IMR-90 (cell line): ENCODE results near the gene GP1BA. TPM values are rescaled to one million over a fixed set of nuclear protein-coding genes. Genes with fewer than 3 reads are reported as not detected.

Experiments
- ATAC-seq: fragments of 200-7000 bp; cut with Tn5 transposase; 2 replicates; pipeline ENCODE4 v1.9.1; 2020; ENCODE audit warnings: low read depth, mild to moderate bottlenecking, moderate library complexity
- BruUV-seq: library from RNA; stranded (reverse); fragments of 400-500 nt; replicated peaks from 2 replicates; lab custom pipeline; 2021; lab: Mats Ljungman, UMichigan
- CTCF ChIA-PET: fragments of 300-600 bp; formaldehyde crosslinking; extraction: SDS; loops from one replicate; lab custom pipeline; 2021; ENCODE audit warnings: antibody characterized with exemption; lab: Yijun Ruan, JAX
- POLR2A ChIA-PET: fragments of 300-600 bp; sonication (Branson Sonifier 250); formaldehyde crosslinking; loops from one replicate; lab custom pipeline; 2022; ENCODE audit warnings: antibody characterized with exemption; ENCODE audit not compliant: unreplicated experiment; lab: Charles Lee
- DNase-seq: peaks from one replicate; pipeline ENCODE4 v3.0.0; 2013
- H2AFZ ChIP-seq: replicated peaks from 2 replicates; pipeline ENCODE3; 2013; ENCODE audit warnings: low read length, mild to moderate bottlenecking; ENCODE audit not compliant: poor library complexity
- H2AK5ac ChIP-seq: 2 replicates; pipeline ENCODE4 v1.6.1; 2013; ENCODE audit warnings: low read depth, low read length, inconsistent platforms
- H2AK9ac ChIP-seq: replicated peaks from 2 replicates; pipeline ENCODE3; 2013; ENCODE audit warnings: mild to moderate bottlenecking, low read depth, low read length, moderate library complexity; ENCODE audit not compliant: poor library complexity
- H2BK120ac ChIP-seq: 2 replicates; pipeline ENCODE4 v1.6.1; 2013; ENCODE audit warnings: low read depth, low read length, inconsistent platforms
- H2BK15ac ChIP-seq: 3 replicates; pipeline ENCODE4 v1.6.1; 2013; ENCODE audit warnings: low read depth, low read length, inconsistent platforms
- H2BK20ac ChIP-seq: 2 replicates; pipeline ENCODE4 v1.6.1; 2013; ENCODE audit warnings: low read depth, mild to moderate bottlenecking, inconsistent platforms, low read length, moderate library complexity
- H2BK5ac ChIP-seq: 2 replicates; pipeline ENCODE4 v1.6.1; 2013; ENCODE audit warnings: mild to moderate bottlenecking, low read depth, low read length, inconsistent platforms; ENCODE audit not compliant: poor library complexity, severe bottlenecking
- H3K14ac ChIP-seq: replicated peaks from 2 replicates; pipeline ENCODE4 v1.6.1; 2013; ENCODE audit warnings: low read depth, low read length, inconsistent platforms
- H3K18ac ChIP-seq: 2 replicates; pipeline ENCODE4 v1.6.1; 2013; ENCODE audit warnings: low read depth, low read length, control low read depth
- H3K23ac ChIP-seq: 2 replicates; pipeline ENCODE4 v1.6.1; 2013; ENCODE audit warnings: low read depth, low read length, inconsistent platforms
- H3K27ac ChIP-seq: 2 replicates; pipeline ENCODE4 v1.5.1; 2013; ENCODE audit warnings: mild to moderate bottlenecking, control low read depth, low read length; ENCODE audit not compliant: insufficient read depth
- H3K27me3 ChIP-seq: 2 replicates; pipeline ENCODE4 v1.6.1; 2013; ENCODE audit warnings: low read length; ENCODE audit not compliant: control insufficient read depth, insufficient read depth
- H3K36me3 ChIP-seq: 2 replicates; pipeline ENCODE4 v1.6.1; 2013; ENCODE audit warnings: low read length, mixed read lengths; ENCODE audit not compliant: control insufficient read depth, insufficient read depth
- H3K4ac ChIP-seq: 2 replicates; pipeline ENCODE4 v1.6.1; 2013; ENCODE audit warnings: low read depth, low read length, inconsistent platforms
- H3K4me1 ChIP-seq: 2 replicates; pipeline ENCODE4 v1.6.1; 2013; ENCODE audit warnings: low read length, mixed read lengths; ENCODE audit not compliant: control insufficient read depth, insufficient read depth
- H3K4me2 ChIP-seq: 2 replicates; pipeline ENCODE4 v1.6.1; 2013; ENCODE audit warnings: low read depth, mild to moderate bottlenecking, control low read depth, low read length, moderate library complexity
- H3K4me3 ChIP-seq: 2 replicates; pipeline ENCODE4 v1.5.1; 2013; ENCODE audit warnings: low read depth, mild to moderate bottlenecking, control low read depth, low read length, moderate library complexity; ENCODE audit not compliant: insufficient read depth
- H3K56ac ChIP-seq: 2 replicates; pipeline ENCODE4 v1.6.1; 2013; ENCODE audit warnings: low read length, inconsistent platforms; ENCODE audit not compliant: insufficient read depth; ENCODE audit errors: extremely low read depth
- H3K79me1 ChIP-seq, 2 experiments: 2 replicates each; pipeline ENCODE4 v1.6.1; 2013; ENCODE audit warnings: low read length in 2 of 2, inconsistent platforms in 1 of 2, low read depth in 1 of 2
- H3K9ac ChIP-seq: 2 replicates; pipeline ENCODE4 v1.6.1; 2013; ENCODE audit warnings: low read depth, low read length, control low read depth
- H3K9me1 ChIP-seq: 2 replicates; pipeline ENCODE4 v1.6.1; 2013; ENCODE audit warnings: low read length, inconsistent platforms; ENCODE audit not compliant: insufficient read depth
- H3K9me3 ChIP-seq: 2 replicates; pipeline ENCODE4 v1.6.1; 2013; ENCODE audit warnings: low read length; ENCODE audit not compliant: control insufficient read depth, insufficient read depth
- H4K20me1 ChIP-seq: 2 replicates; pipeline ENCODE4 v1.6.1; 2013; ENCODE audit warnings: low read length, inconsistent platforms; ENCODE audit not compliant: insufficient read depth
- H4K5ac ChIP-seq: 2 replicates; pipeline ENCODE4 v1.6.1; 2013; ENCODE audit warnings: mild to moderate bottlenecking, low read depth, low read length, control low read depth
- H4K8ac ChIP-seq, 2 experiments: 2 replicates each; pipeline ENCODE4 v1.6.1; 2013; ENCODE audit warnings: low read depth in 2 of 2, low read length in 2 of 2, control low read depth in 1 of 2, inconsistent platforms in 1 of 2
- H4K91ac ChIP-seq: 2 replicates; pipeline ENCODE4 v1.6.1; 2013; ENCODE audit warnings: low read depth, low read length, inconsistent platforms; ENCODE audit not compliant: insufficient read depth
- MAZ ChIP-seq: IDR thresholded peaks from 2 replicates; pipeline ENCODE4 v1.6.1; 2012; ENCODE audit warnings: low read depth, mild to moderate bottlenecking, low read length, improper control_type of control experiment, moderate library complexity, borderline replicate concordance
- POLR2A ChIP-seq: IDR thresholded peaks from 2 replicates; pipeline ENCODE4 v1.6.1; 2012; ENCODE audit warnings: mild to moderate bottlenecking, low read depth, low read length
- WGBS, 2 experiments: methylation state at CpG; one replicate each; pipeline versions ENCODE4 v1.1.5 to v1.1.7; 2013; ENCODE audit warnings: missing lambda C conversion rate in 2 of 2; ENCODE audit not compliant: insufficient read length in 1 of 2; ENCODE audit errors: extremely low coverage in 2 of 2; 5-methylcytosine and 5-hydroxymethylcytosine counted together
- dilution Hi-C: fragments of 300-500 bp; cut with HindIII; formaldehyde crosslinking; loops from one replicate; pipeline ENCODE4 v1.14.3; 2018; ENCODE audit warnings: low sequenced_read_pairs; ENCODE audit not compliant: unreplicated experiment
- in situ Hi-C: fragments of 300-500 bp; cut with MboI; formaldehyde crosslinking; loops from 3 replicates; pipeline ENCODE4 v1.14.3; 2019; ENCODE audit warnings: low sequenced_read_pairs, inconsistent platforms, mixed read lengths
- intact Hi-C: fragments of 100-400 bp; cut with micrococcal nuclease; formaldehyde crosslinking; loops from 2 replicates; pipeline ENCODE4 v1.10.0; 2022
- microRNA-seq, 2 experiments: library from miRNA; stranded (forward) in 1 of 2; unstranded in 1 of 2; fragments of 10-50 nt in 1 of 2; fragments of <30 nt in 1 of 2; gene quantifications in 1 of 2; microRNA quantifications in 1 of 2; one replicate each; pipeline versions ENCODE3 to v1.1.0; 2013 to 2020; ENCODE audit not compliant: insufficient read depth in 1 of 2, insufficient read length in 1 of 2, unreplicated experiment in 1 of 2
- polyA plus RNA-seq, 3 experiments: library from polyadenylated mRNA; depleted of rRNA; stranded (reverse); fragments of >200 nt; gene quantifications; 2 replicates each; pipeline ENCODE4 v1.2.3, GENCODE V29; 2012; ENCODE audit warnings: low replicate concordance in 1 of 3
- small RNA-seq, 5 experiments: library from RNA; depleted of rRNA; stranded (forward); fragments of <200 nt; gene quantifications; one replicate each; pipeline ENCODE3, GENCODE V24; 2012
- total RNA-seq: library from RNA; depleted of rRNA; stranded (reverse); fragments of >200 nt; gene quantifications from 2 replicates; pipeline ENCODE4 v1.2.3, GENCODE V29; 2012; rRNA removed

GP1BA gene
- total and polyA plus RNA-seq, 2 of the 4 experiments (the other 2 are of a cell fraction), result not detected

DNA sequence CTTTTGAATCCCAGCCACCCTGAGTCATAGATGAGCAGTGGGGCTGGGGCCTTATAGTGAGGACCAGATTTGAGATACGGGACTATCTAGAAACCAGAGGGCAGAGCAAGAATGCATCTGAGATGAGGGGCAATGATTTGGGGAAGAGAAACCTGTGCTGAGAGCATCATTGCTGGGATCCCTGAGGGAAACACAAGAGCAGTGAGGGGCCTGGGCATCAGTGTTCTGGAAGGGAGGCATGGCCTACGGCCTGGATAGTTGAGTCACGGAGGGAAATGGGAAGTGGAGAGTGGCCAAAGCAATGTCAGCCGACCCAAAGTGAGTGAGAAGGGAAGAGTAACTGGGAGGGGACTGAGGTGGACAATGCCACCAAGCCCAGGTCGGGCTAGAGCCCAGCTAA is 50.2 kb downstream of the GP1BA start:
- dilution Hi-C loops, result no loop called here

More for the DNA sequence above, 50.2 kb downstream of the GP1BA start:
- BruUV-seq, result no TSS peak
- no peak overlapping the region for H4K8ac ChIP-seq
- no peak overlapping the region for H2BK5ac ChIP-seq
- no peak overlapping the region for H3K9ac ChIP-seq
- no peak overlapping the region for H3K14ac ChIP-seq
- WGBS, 2 experiments, result 50% methylated on average over 1 of the region's 5 CpGs; no CpG with 5 or more reads in 1 of the 2 experiments
- peaks cover 3 to 48% of the 10 kb centered on the region in 2 experiments; a peak in 3 of 4 replicates for H3K79me1 ChIP-seq
- H3K9me3 ChIP-seq, result no peaks in the 10 kb centered on the region
- H2BK20ac ChIP-seq, result no peak overlapping the region
- no peak overlapping the region for H2AFZ ChIP-seq
- H3K4me2 ChIP-seq, result no peak overlapping the region
- H3K18ac ChIP-seq, result no peak overlapping the region
- H3K27me3 ChIP-seq, result no peaks in the 10 kb centered on the region
- DNase-seq (no peak), ATAC-seq (no peak)
- no peak overlapping the region for H2AK5ac ChIP-seq
- H3K56ac ChIP-seq, result no peak overlapping the region
- peaks cover 20% of the 10 kb centered on the region for H3K9me1 ChIP-seq
- intact Hi-C loops, result no loop called here
- no peak overlapping the region for H4K91ac ChIP-seq
- H4K20me1 ChIP-seq, result 0 out of 2 replicates have a peak, but pooled peaks cover 9% of the 10 kb centered on the region
- H3K4me1 ChIP-seq, result peaks cover 4% of the 10 kb centered on the region; the same call in 1 of the 2 replicates
- peaks cover 42% of the 10 kb centered on the region for H3K36me3 ChIP-seq
- CTCF ChIA-PET, result interaction anchor here (0.7 kb wide), 1 partner anchor 25 kb away, joined by 4 read pairs; no protein-coding TSS in a partner anchor
- no peak overlapping the region for H3K27ac ChIP-seq
- no peak overlapping the region for H2BK120ac ChIP-seq
- no peak overlapping the region for H3K23ac ChIP-seq
- no peak for TF ChIP-seq MAZ
- no peak for TF ChIP-seq POLR2A
- POLR2A ChIA-PET, result no interaction called here
- no peak overlapping the region for H4K5ac ChIP-seq
- no peak overlapping the region for H2AK9ac ChIP-seq
- no peak overlapping the region for H3K4me3 ChIP-seq
- H2BK15ac ChIP-seq, result no peak overlapping the region
- in situ Hi-C loops, result no loop called here
- H3K4ac ChIP-seq, result no peak overlapping the region

Small RNAs within 50 kb of the gene (microRNA-seq; reads per million reads assigned to microRNA genes)
- gene MIR6864, result 0 reads per million in 2 experiments
- 0 to 0.37 reads per million in 2 experiments for gene MIR6865

Small RNAs within 50 kb of the gene (small RNA-seq; reads per million reads assigned to genes)
- gene MIR6864 (0 reads per million in 5 experiments), gene MIR6865 (0 to 0.46 (median 0) reads per million in 5 experiments)

Other genes starting within 250 kb of the GP1BA start
- 6.3 and 9.2 TPM in 2 replicates for gene PELP1, start 228.1 kb upstream of the GP1BA start, total RNA-seq
- gene PELP1, start 228.1 kb upstream of the GP1BA start, polyA plus RNA-seq (2012; rRNA removed), result 20.8 and 24.0 TPM in 2 replicates
- gene ARRB2, start 221.6 kb upstream of the GP1BA start, total RNA-seq, result 3.9 and 6.1 TPM in 2 replicates
- 10.6 and 12.5 TPM in 2 replicates for gene ARRB2, start 221.6 kb upstream of the GP1BA start, polyA plus RNA-seq (2012; rRNA removed)
- gene MED11, start 200.8 kb upstream of the GP1BA start, total RNA-seq, result 9.9 and 10.3 TPM in 2 replicates
- 23.3 and 24.1 TPM in 2 replicates for gene MED11, start 200.8 kb upstream of the GP1BA start, polyA plus RNA-seq (2012; rRNA removed)
- under 0.01 TPM in 1 of 2 replicates, not detected in the other for gene ZMYND15, start 192.4 kb upstream of the GP1BA start, total RNA-seq
- 0.07 and 0.14 TPM in 2 replicates for gene ZMYND15, start 192.4 kb upstream of the GP1BA start, polyA plus RNA-seq (2012; rRNA removed)
- gene CXCL16, start 192.3 kb upstream of the GP1BA start, total RNA-seq, result 0.28 and 0.36 TPM in 2 replicates
- gene CXCL16, start 192.3 kb upstream of the GP1BA start, polyA plus RNA-seq (2012; rRNA removed), result 1.2 and 1.6 TPM in 2 replicates
- gene TM4SF5, start 160.4 kb upstream of the GP1BA start, total RNA-seq, result not detected in 2 replicates
- not detected in 2 replicates for gene TM4SF5, start 160.4 kb upstream of the GP1BA start, polyA plus RNA-seq (2012; rRNA removed)
- not detected in 2 replicates for gene VMO1, start 145.9 kb upstream of the GP1BA start, total RNA-seq
- 0.14 TPM in 1 of 2 replicates, not detected in the other for gene VMO1, start 145.9 kb upstream of the GP1BA start, polyA plus RNA-seq (2012; rRNA removed)
- not detected in 2 replicates for gene GLTPD2, start 143.3 kb upstream of the GP1BA start, total RNA-seq
- gene GLTPD2, start 143.3 kb upstream of the GP1BA start, polyA plus RNA-seq (2012; rRNA removed), result not detected in 2 replicates
- 217 and 244 TPM in 2 replicates for gene PSMB6, start 136.1 kb upstream of the GP1BA start, total RNA-seq
- 254 and 291 TPM in 2 replicates for gene PSMB6, start 136.1 kb upstream of the GP1BA start, polyA plus RNA-seq (2012; rRNA removed)
- gene PLD2, start 125.1 kb upstream of the GP1BA start, total RNA-seq, result 9.4 and 12.5 TPM in 2 replicates
- gene PLD2, start 125.1 kb upstream of the GP1BA start, polyA plus RNA-seq (2012; rRNA removed), result 28.0 and 28.8 TPM in 2 replicates
- 12.2 and 12.8 TPM in 2 replicates for gene MINK1, start 98.9 kb upstream of the GP1BA start, total RNA-seq
- 40.9 and 41.3 TPM in 2 replicates for gene MINK1, start 98.9 kb upstream of the GP1BA start, polyA plus RNA-seq (2012; rRNA removed)
- 0.54 and 0.56 TPM in 2 replicates for gene C17orf107, start 32.7 kb upstream of the GP1BA start, total RNA-seq
- 0.82 and 1.3 TPM in 2 replicates for gene C17orf107, start 32.7 kb upstream of the GP1BA start, polyA plus RNA-seq (2012; rRNA removed)
- gene CHRNE, start 29.2 kb upstream of the GP1BA start, total RNA-seq, result under 0.01 TPM in 2 replicates
- gene CHRNE, start 29.2 kb upstream of the GP1BA start, polyA plus RNA-seq (2012; rRNA removed), result 0.21 and 0.24 TPM in 2 replicates
- gene SLC25A11, start 7.8 kb downstream of the GP1BA start, total RNA-seq, result 30.8 and 35.0 TPM in 2 replicates
- 62.2 and 68.2 TPM in 2 replicates for gene SLC25A11, start 7.8 kb downstream of the GP1BA start, polyA plus RNA-seq (2012; rRNA removed)
- 13.1 and 13.3 TPM in 2 replicates for gene RNF167, start 8.0 kb downstream of the GP1BA start, total RNA-seq
- 79.5 and 83.6 TPM in 2 replicates for gene RNF167, start 8.0 kb downstream of the GP1BA start, polyA plus RNA-seq (2012; rRNA removed)
- 348 and 432 TPM in 2 replicates for gene PFN1, start 16.3 kb downstream of the GP1BA start, total RNA-seq
- 1,671 and 2,152 TPM in 2 replicates for gene PFN1, start 16.3 kb downstream of the GP1BA start, polyA plus RNA-seq (2012; rRNA removed)
- 1.4 TPM in 2 replicates for gene ENO3, start 18.8 kb downstream of the GP1BA start, total RNA-seq
- gene ENO3, start 18.8 kb downstream of the GP1BA start, polyA plus RNA-seq (2012; rRNA removed), result 4.2 and 5.1 TPM in 2 replicates
- 50.2 and 52.2 TPM in 2 replicates for gene SPAG7, start 35.5 kb downstream of the GP1BA start, total RNA-seq
- 108 and 115 TPM in 2 replicates for gene SPAG7, start 35.5 kb downstream of the GP1BA start, polyA plus RNA-seq (2012; rRNA removed)
- gene CAMTA2, start 55.4 kb downstream of the GP1BA start, total RNA-seq, result 1.4 TPM in 2 replicates
- gene CAMTA2, start 55.4 kb downstream of the GP1BA start, polyA plus RNA-seq (2012; rRNA removed), result 54.7 and 59.7 TPM in 2 replicates
- gene INCA1, start 65.2 kb downstream of the GP1BA start, total RNA-seq, result under 0.01 and 0.18 TPM in 2 replicates
- 0.51 and 0.92 TPM in 2 replicates for gene INCA1, start 65.2 kb downstream of the GP1BA start, polyA plus RNA-seq (2012; rRNA removed)
- 27.4 and 28.6 TPM in 2 replicates for gene KIF1C, start 65.7 kb downstream of the GP1BA start, total RNA-seq
- gene KIF1C, start 65.7 kb downstream of the GP1BA start, polyA plus RNA-seq (2012; rRNA removed), result 28.7 and 31.6 TPM in 2 replicates
- gene SLC52A1, start 103.1 kb downstream of the GP1BA start, total RNA-seq, result not detected in 2 replicates
- not detected in 2 replicates for gene SLC52A1, start 103.1 kb downstream of the GP1BA start, polyA plus RNA-seq (2012; rRNA removed)
- 0.54 and 0.83 TPM in 2 replicates for gene ZFP3, start 146.2 kb downstream of the GP1BA start, total RNA-seq
- gene ZFP3, start 146.2 kb downstream of the GP1BA start, polyA plus RNA-seq (2012; rRNA removed), result 0.60 and 0.75 TPM in 2 replicates
- gene ZNF232, start 179.6 kb downstream of the GP1BA start, total RNA-seq, result 6.4 and 6.5 TPM in 2 replicates
- 3.2 and 4.0 TPM in 2 replicates for gene ZNF232, start 179.6 kb downstream of the GP1BA start, polyA plus RNA-seq (2012; rRNA removed)
- not detected in 2 replicates for gene USP6, start 183.8 kb downstream of the GP1BA start, total RNA-seq
- gene USP6, start 183.8 kb downstream of the GP1BA start, polyA plus RNA-seq (2012; rRNA removed), result 0.01 and 0.02 TPM in 2 replicates